Activated CD8-positive, alpha-beta memory T cell treated with anti-CD3 and anti-CD28 coated beads, Interleukin-2, amount 50 U/mL, for 4 hours (primary cell): Measurements from ENCODE around the gene B4GALT3.

ENCODE experiments used
- DNase-seq: peaks from one replicate; pipeline ENCODE4 v3.0.0-alpha.2; 2020

The B4GALT3 gene

GRCh38 chr1:161201836-161202712 is 24.8 kb upstream of the B4GALT3 start, which contains the start of gene NDUFS2:
Gene NDUFS2, plus strand, starts transcription at chr1:161202367. Its CDS starts 19 bp downstream, at chr1:161202386.
- DNase-seq: peak; percentile 95

- no peak for DNase-seq
Observed at GRCh38 chr1:161200992-161201835, 23.9 kb upstream of the B4GALT3 start.

- DNase-seq: no peak
Observed at GRCh38 chr1:161200421-161200991, 23.2 kb upstream of the B4GALT3 start.

- DNase-seq: no peak
Observed at GRCh38 chr1:161199506-161200139, 22.3 kb upstream of the B4GALT3 start.

- no peak for DNase-seq
Observed at GRCh38 chr1:161198897-161199431, 21.7 kb upstream of the B4GALT3 start, which contains the start of gene ADAMTS4. Gene ADAMTS4, minus strand, starts transcription at chr1:161199054. Its CDS starts 427 bp downstream, at chr1:161198627.

- DNase-seq: no peak
Observed at GRCh38 chr1:161198194-161198896, 21.0 kb upstream of the B4GALT3 start.

GRCh38 chr1:161197560-161198193 is 20.4 kb upstream of the B4GALT3 start:
- DNase-seq: no peak

GRCh38 chr1:161196521-161197451 is 19.5 kb upstream of the B4GALT3 start:
- no peak for DNase-seq

- no peak for DNase-seq
Observed at GRCh38 chr1:161196111-161196510, 18.8 kb upstream of the B4GALT3 start.

GRCh38 chr1:161195171-161195570 is 17.9 kb upstream of the B4GALT3 start:
- DNase-seq: no peak

- no peak for DNase-seq
Observed at GRCh38 chr1:161193561-161194235, 16.4 kb upstream of the B4GALT3 start.

GRCh38 chr1:161192476-161193465 is 15.5 kb upstream of the B4GALT3 start:
- peak; percentile 61 for DNase-seq

GRCh38 chr1:161191971-161192370 is 14.7 kb upstream of the B4GALT3 start:
- DNase-seq: no peak

GRCh38 chr1:161190962-161191521 is 13.7 kb upstream of the B4GALT3 start:
- no peak for DNase-seq

- DNase-seq: no peak
Observed at GRCh38 chr1:161189036-161189435, 11.7 kb upstream of the B4GALT3 start.

- no peak for DNase-seq
Observed at GRCh38 chr1:161188381-161188780, 11.1 kb upstream of the B4GALT3 start.

GRCh38 chr1:161187311-161187710 is 10.0 kb upstream of the B4GALT3 start:
- no peak for DNase-seq
